WTC11 (cell line): Measurements from ENCODE around the gene ASB2. TPM values are rescaled to one million over a fixed set of nuclear protein-coding genes. Genes with fewer than 3 reads are reported as not detected.

Experiments used
- ATAC-seq: fragments of 200-7000 bp; cut with Tn5 transposase; 2 replicates; pipeline ENCODE4 v1.10.0; 2021; ENCODE audit warnings: mild to moderate bottlenecking, moderate library complexity
- CTCF ChIA-PET: fragments of 300-600 bp; sonication (Branson Sonifier 250); formaldehyde crosslinking; loops from one replicate; lab custom pipeline; 2021; ENCODE audit warnings: antibody characterized with exemption; lab: Charles Lee
- POLR2A ChIA-PET: fragments of 350-600 bp; sonication (Branson Sonifier 250); formaldehyde crosslinking; loops from one replicate; lab custom pipeline; 2021; ENCODE audit warnings: antibody characterized with exemption; lab: Charles Lee
- DNase-seq: peaks from one replicate; pipeline ENCODE4 v3.0.0; 2021; ENCODE audit warnings: low spot score
- H3K27ac Mint-ChIP-seq: 2 replicates; pipeline ENCODE4 v1.8.0; 2021; ENCODE audit warnings: mixed read lengths
- H3K27me3 Mint-ChIP-seq: 2 replicates; pipeline ENCODE4 v1.8.0; 2021; ENCODE audit warnings: low read depth, mild to moderate bottlenecking, moderate library complexity, mixed read lengths
- H3K36me3 Mint-ChIP-seq: 2 replicates; pipeline ENCODE4 v1.8.0; 2021; ENCODE audit warnings: mixed read lengths
- H3K4me1 Mint-ChIP-seq: 2 replicates; pipeline ENCODE4 v1.8.0; 2022; ENCODE audit warnings: mixed read lengths
- H3K4me3 Mint-ChIP-seq: 2 replicates; pipeline ENCODE4 v1.8.0; 2021; ENCODE audit warnings: mild to moderate bottlenecking, moderate library complexity, mixed read lengths
- H3K9me3 Mint-ChIP-seq: 2 replicates; pipeline ENCODE4 v1.8.0; 2021; ENCODE audit warnings: mixed read lengths
- IRF2 ChIP-seq: sonication (generic); formaldehyde crosslinking; IDR thresholded peaks from 2 replicates; pipeline ENCODE4 v1.8.0; 2022; ENCODE audit warnings: low read depth, missing genetic modification reagents, borderline replicate concordance
- SMAD3 ChIP-seq: sonication (generic); formaldehyde crosslinking; IDR thresholded peaks from 2 replicates; pipeline ENCODE4 v1.8.0; 2022; ENCODE audit warnings: missing genetic modification reagents, mild to moderate bottlenecking, borderline replicate concordance
- SMAD4 ChIP-seq: sonication (generic); formaldehyde crosslinking; IDR thresholded peaks from 2 replicates; pipeline ENCODE4 v1.8.0; 2022; ENCODE audit warnings: mild to moderate bottlenecking, missing genetic modification reagents
- ZBTB21 ChIP-seq: sonication (generic); formaldehyde crosslinking; IDR thresholded peaks from 2 replicates; pipeline ENCODE4 v1.8.1; 2023; ENCODE audit warnings: mild to moderate bottlenecking, missing genetic modification reagents, borderline replicate concordance
- ZNF396 ChIP-seq: fragments of 250-450 bp; sonication (Bioruptor Pico); IDR thresholded peaks from 2 replicates; pipeline ENCODE4 v1.8.0; 2021; ENCODE audit warnings: mild to moderate bottlenecking, moderate library complexity, borderline replicate concordance
- total RNA-seq: library from RNA; stranded (reverse); gene quantifications from 3 replicates; pipeline ENCODE4 v1.2.3, GENCODE V29; 2021
- TF ChIP-seq, protein P1 (sequence below): sonication (generic); formaldehyde crosslinking; IDR thresholded peaks from 2 replicates; pipeline ENCODE4 v1.8.1; 2023; ENCODE audit warnings: mild to moderate bottlenecking, missing genetic modification reagents, moderate library complexity
- TF ChIP-seq, protein P2 (sequence below): sonication (generic); formaldehyde crosslinking; conservative IDR thresholded peaks from 2 replicates; pipeline ENCODE4 v1.8.1; 2022; ENCODE audit warnings: mild to moderate bottlenecking, missing genetic modification reagents
- TF ChIP-seq, protein P3 (sequence below): sonication (generic); formaldehyde crosslinking; IDR thresholded peaks from 2 replicates; pipeline ENCODE4 v1.8.1; 2023; ENCODE audit warnings: mild to moderate bottlenecking, missing genetic modification reagents
- TF ChIP-seq, protein P4 (sequence below): fragments of 250-450 bp; sonication (Bioruptor Pico); IDR thresholded peaks from 2 replicates; pipeline ENCODE4 v1.8.0; 2021; ENCODE audit warnings: mild to moderate bottlenecking
- TF ChIP-seq, protein P5 (sequence below): fragments of 200-600 bp; IDR thresholded peaks from 2 replicates; pipeline ENCODE4 v1.8.0; 2022; ENCODE audit warnings: antibody characterized with exemption
- TF ChIP-seq, protein P6 (sequence below): sonication (generic); formaldehyde crosslinking; IDR thresholded peaks from 2 replicates; pipeline ENCODE4 v1.8.0; 2022; ENCODE audit warnings: missing genetic modification reagents
- TF ChIP-seq, protein P7 (sequence below): fragments of 250-450 bp; sonication (Bioruptor Pico); IDR thresholded peaks from 2 replicates; pipeline ENCODE4 v2.1.2; 2022; ENCODE audit warnings: mild to moderate bottlenecking, moderate library complexity

ASB2 gene
- total RNA-seq, 1 experiment from 2014 or later, result 0.37 TPM

DNA sequence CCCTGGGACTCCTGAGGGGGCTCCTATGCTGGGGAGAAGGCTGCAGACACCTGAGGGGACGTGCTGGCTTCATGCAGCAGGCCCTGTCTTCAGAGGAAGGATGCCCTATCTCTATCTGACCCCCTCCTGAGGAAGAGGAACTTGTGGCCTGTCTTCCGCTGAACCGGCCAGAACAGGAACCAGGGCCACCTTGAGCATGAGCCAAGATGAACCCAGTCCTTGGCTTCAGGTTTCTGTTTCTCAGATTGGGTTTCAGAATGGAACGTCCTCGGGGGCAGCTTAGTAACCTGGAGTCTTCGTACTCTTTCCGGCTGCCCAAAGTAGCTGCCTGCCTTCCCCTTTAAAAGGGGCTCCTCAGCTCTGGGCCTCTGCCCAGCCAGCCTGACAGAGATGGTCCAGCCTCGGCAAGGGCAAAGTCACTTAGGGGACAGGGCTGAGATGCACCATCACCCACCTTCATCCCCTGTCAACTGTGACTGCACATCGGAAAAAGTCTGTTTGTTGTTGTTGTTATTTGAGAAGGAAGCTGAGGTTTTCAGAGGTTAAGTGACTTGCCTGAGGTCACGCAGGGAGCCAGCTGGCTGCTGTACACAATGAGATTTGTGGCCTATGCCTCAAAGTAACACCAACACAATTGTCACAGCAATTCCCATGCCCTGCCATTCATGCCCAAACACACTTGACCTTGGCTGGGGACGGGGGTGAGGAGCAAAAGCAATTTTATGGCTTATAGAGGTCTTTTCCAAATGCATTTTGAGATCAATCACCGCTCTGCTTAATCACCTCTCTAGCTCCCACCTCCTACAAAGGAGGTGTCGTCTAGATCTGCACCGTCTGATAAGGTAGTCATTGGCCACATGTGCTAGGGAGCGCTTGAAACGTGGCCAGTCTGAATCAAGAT, 13.4 kb downstream of the ASB2 start:
- ChIA-PET CTCF (interaction anchor here (0.6 to 3.1 kb wide), 3 partner anchors 12 to 1236 kb away, joined by 3 to 18 read pairs (median 3); no protein-coding TSS in a partner anchor), POLR2A (no interaction called here)
- TF ChIP-seq, protein P1, sequence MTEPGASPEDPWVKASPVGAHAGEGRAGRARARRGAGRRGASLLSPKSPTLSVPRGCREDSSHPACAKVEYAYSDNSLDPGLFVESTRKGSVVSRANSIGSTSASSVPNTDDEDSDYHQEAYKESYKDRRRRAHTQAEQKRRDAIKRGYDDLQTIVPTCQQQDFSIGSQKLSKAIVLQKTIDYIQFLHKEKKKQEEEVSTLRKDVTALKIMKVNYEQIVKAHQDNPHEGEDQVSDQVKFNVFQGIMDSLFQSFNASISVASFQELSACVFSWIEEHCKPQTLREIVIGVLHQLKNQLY (CRISPR knock-in tag), result no peak
- TF ChIP-seq, protein P2, sequence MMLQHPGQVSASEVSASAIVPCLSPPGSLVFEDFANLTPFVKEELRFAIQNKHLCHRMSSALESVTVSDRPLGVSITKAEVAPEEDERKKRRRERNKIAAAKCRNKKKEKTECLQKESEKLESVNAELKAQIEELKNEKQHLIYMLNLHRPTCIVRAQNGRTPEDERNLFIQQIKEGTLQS (CRISPR knock-in tag), result no peak
- TF ChIP-seq, protein P3, sequence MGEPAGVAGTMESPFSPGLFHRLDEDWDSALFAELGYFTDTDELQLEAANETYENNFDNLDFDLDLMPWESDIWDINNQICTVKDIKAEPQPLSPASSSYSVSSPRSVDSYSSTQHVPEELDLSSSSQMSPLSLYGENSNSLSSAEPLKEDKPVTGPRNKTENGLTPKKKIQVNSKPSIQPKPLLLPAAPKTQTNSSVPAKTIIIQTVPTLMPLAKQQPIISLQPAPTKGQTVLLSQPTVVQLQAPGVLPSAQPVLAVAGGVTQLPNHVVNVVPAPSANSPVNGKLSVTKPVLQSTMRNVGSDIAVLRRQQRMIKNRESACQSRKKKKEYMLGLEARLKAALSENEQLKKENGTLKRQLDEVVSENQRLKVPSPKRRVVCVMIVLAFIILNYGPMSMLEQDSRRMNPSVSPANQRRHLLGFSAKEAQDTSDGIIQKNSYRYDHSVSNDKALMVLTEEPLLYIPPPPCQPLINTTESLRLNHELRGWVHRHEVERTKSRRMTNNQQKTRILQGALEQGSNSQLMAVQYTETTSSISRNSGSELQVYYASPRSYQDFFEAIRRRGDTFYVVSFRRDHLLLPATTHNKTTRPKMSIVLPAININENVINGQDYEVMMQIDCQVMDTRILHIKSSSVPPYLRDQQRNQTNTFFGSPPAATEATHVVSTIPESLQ (CRISPR knock-in tag), result no peak
- TF ChIP-seq SMAD3 (CRISPR knock-in tag) (no peak), IRF2 (CRISPR knock-in tag) (no peak), SMAD4 (no peak), ZNF396 (no peak), ZBTB21 (CRISPR knock-in tag) (no peak)
- TF ChIP-seq, protein P4, sequence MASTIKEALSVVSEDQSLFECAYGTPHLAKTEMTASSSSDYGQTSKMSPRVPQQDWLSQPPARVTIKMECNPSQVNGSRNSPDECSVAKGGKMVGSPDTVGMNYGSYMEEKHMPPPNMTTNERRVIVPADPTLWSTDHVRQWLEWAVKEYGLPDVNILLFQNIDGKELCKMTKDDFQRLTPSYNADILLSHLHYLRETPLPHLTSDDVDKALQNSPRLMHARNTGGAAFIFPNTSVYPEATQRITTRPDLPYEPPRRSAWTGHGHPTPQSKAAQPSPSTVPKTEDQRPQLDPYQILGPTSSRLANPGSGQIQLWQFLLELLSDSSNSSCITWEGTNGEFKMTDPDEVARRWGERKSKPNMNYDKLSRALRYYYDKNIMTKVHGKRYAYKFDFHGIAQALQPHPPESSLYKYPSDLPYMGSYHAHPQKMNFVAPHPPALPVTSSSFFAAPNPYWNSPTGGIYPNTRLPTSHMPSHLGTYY, result no peak
- TF ChIP-seq, protein P5, sequence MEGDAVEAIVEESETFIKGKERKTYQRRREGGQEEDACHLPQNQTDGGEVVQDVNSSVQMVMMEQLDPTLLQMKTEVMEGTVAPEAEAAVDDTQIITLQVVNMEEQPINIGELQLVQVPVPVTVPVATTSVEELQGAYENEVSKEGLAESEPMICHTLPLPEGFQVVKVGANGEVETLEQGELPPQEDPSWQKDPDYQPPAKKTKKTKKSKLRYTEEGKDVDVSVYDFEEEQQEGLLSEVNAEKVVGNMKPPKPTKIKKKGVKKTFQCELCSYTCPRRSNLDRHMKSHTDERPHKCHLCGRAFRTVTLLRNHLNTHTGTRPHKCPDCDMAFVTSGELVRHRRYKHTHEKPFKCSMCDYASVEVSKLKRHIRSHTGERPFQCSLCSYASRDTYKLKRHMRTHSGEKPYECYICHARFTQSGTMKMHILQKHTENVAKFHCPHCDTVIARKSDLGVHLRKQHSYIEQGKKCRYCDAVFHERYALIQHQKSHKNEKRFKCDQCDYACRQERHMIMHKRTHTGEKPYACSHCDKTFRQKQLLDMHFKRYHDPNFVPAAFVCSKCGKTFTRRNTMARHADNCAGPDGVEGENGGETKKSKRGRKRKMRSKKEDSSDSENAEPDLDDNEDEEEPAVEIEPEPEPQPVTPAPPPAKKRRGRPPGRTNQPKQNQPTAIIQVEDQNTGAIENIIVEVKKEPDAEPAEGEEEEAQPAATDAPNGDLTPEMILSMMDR, result no peak
- TF ChIP-seq, protein P6, sequence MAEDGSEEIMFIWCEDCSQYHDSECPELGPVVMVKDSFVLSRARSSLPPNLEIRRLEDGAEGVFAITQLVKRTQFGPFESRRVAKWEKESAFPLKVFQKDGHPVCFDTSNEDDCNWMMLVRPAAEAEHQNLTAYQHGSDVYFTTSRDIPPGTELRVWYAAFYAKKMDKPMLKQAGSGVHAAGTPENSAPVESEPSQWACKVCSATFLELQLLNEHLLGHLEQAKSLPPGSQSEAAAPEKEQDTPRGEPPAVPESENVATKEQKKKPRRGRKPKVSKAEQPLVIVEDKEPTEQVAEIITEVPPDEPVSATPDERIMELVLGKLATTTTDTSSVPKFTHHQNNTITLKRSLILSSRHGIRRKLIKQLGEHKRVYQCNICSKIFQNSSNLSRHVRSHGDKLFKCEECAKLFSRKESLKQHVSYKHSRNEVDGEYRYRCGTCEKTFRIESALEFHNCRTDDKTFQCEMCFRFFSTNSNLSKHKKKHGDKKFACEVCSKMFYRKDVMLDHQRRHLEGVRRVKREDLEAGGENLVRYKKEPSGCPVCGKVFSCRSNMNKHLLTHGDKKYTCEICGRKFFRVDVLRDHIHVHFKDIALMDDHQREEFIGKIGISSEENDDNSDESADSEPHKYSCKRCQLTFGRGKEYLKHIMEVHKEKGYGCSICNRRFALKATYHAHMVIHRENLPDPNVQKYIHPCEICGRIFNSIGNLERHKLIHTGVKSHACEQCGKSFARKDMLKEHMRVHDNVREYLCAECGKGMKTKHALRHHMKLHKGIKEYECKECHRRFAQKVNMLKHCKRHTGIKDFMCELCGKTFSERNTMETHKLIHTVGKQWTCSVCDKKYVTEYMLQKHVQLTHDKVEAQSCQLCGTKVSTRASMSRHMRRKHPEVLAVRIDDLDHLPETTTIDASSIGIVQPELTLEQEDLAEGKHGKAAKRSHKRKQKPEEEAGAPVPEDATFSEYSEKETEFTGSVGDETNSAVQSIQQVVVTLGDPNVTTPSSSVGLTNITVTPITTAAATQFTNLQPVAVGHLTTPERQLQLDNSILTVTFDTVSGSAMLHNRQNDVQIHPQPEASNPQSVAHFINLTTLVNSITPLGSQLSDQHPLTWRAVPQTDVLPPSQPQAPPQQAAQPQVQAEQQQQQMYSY (CRISPR knock-in tag), result no peak
- TF ChIP-seq, protein P7, sequence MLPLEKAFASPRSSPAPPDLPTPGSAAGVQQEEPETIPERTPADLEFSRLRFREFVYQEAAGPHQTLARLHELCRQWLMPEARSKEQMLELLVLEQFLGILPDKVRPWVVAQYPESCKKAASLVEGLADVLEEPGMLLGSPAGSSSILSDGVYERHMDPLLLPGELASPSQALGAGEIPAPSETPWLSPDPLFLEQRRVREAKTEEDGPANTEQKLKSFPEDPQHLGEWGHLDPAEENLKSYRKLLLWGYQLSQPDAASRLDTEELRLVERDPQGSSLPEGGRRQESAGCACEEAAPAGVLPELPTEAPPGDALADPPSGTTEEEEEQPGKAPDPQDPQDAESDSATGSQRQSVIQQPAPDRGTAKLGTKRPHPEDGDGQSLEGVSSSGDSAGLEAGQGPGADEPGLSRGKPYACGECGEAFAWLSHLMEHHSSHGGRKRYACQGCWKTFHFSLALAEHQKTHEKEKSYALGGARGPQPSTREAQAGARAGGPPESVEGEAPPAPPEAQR (CRISPR knock-in tag), result no peak
- H3K27me3 Mint-ChIP-seq, result no peaks in the 10 kb centered on the region
- no peak for ATAC-seq
- H3K4me1 Mint-ChIP-seq, result peaks cover 16% of the 10 kb centered on the region
- no peaks in the 10 kb centered on the region for H3K36me3 Mint-ChIP-seq
- H3K27ac Mint-ChIP-seq, result no peak overlapping the region
- no peak overlapping the region for H3K4me3 Mint-ChIP-seq
- DNase-seq, result no peak
- no peaks in the 10 kb centered on the region for H3K9me3 Mint-ChIP-seq
